DND-41 (cell line): ENCODE data around the gene TNRC6B.

Source experiments
- EZH2 ChIP-seq: IDR thresholded peaks from 3 replicates; pipeline ENCODE4 v1.6.1; 2012; ENCODE audit warnings: borderline replicate concordance, low read depth, mild to moderate bottlenecking, moderate library complexity, low read length, inconsistent platforms; ENCODE audit not compliant: severe bottlenecking
- TF ChIP-seq, protein P1 (sequence below): IDR thresholded peaks from 2 replicates; pipeline ENCODE4 v1.5.1; 2012; ENCODE audit warnings: borderline replicate concordance, low read length, moderate library complexity, mild to moderate bottlenecking; ENCODE audit not compliant: poor library complexity, severe bottlenecking; ENCODE audit errors: extremely low read depth

DNA sequence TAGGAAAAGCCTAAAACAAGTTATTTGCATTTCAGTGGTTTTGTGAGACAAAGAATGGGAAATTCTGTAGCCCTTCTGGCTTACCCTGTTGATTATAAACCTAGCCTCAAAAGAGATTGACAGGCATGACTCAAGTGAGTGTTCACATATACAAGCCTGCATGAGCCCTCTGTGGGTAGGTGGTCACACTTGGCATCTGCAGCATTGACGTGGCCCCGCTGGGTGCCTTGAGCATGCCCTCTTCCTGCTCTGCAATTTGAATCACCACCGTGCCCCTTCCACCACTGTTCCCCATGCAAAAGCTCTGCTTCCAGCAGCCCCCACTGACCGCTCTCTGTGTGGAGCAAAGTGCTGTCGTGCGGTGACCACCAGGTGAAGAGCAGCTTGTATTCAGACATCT is 147.6 kb downstream of the TNRC6B start:
- TF ChIP-seq EZH2: no peak
- TF ChIP-seq, protein P1, sequence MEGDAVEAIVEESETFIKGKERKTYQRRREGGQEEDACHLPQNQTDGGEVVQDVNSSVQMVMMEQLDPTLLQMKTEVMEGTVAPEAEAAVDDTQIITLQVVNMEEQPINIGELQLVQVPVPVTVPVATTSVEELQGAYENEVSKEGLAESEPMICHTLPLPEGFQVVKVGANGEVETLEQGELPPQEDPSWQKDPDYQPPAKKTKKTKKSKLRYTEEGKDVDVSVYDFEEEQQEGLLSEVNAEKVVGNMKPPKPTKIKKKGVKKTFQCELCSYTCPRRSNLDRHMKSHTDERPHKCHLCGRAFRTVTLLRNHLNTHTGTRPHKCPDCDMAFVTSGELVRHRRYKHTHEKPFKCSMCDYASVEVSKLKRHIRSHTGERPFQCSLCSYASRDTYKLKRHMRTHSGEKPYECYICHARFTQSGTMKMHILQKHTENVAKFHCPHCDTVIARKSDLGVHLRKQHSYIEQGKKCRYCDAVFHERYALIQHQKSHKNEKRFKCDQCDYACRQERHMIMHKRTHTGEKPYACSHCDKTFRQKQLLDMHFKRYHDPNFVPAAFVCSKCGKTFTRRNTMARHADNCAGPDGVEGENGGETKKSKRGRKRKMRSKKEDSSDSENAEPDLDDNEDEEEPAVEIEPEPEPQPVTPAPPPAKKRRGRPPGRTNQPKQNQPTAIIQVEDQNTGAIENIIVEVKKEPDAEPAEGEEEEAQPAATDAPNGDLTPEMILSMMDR: no peak
